ENCODE data around the gene DPYSL5.

The DPYSL5 gene

GRCh38 chr2:26846334-26847306 is 1.3 kb upstream of the DPYSL5 start:
- peak; percentile 50 to 60 for DNase-seq

DNA sequence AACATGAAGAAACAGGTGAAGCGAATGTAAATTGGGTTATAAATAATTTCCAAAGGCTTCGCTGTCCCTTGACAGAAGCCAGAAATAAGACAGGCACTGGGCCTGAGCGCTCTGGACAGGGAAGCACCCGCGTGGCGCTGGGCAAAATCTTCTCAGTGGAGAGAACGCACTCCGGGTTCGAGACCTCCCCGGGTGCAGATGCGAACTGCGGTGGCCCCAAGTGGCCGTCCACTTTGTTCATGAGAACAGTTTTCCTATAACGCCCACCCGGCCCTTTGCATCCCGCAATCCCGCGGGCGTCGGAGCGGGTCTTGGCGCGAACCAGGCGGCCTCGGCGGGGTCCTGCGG is 651 bp upstream of the DPYSL5 start:
- DNase-seq, result no peak

DNA sequence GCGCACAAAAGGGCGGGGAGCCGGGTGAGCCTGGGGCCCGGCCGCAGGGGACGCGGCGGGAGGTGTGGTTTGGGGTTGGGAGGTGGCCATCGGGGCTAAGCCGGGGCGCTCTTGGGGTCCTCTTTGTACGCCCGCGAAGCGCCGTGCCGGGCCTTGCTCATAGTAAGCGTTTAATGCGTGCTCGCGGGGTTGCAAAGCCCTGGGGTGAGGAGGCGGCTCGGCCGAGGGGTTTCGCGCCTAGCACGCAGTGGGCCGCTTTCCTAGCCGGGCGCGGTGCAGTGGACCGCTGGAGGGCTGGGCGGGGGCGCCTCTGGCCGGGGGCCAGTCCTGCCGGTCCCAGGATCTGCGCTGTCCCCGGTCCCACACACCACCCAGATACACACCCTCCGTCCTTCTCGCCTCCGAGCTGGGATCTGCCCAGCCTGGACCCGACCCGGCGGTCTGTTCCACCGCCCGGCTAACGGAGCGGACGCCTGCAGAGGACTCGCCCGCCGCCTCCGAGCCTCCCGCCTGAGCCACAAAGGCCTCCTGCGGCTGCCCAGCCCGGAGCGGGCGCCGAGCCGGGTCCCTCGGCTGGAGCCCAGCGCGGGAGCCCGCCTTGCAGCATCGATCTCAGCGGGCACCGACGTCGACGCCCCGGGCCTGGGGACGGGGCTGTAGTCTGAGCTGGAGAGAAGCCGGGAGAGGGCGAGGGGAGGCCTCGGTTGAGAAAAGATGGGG is 564 bp downstream of the DPYSL5 start:
- no peak for DNase-seq

- DNase-seq, result no peak
Measured at GRCh38 chr2:26849056-26849999, 1.4 kb downstream of the DPYSL5 start.

- DNase-seq, result no peak
Measured at GRCh38 chr2:26850000-26850431, 2.1 kb downstream of the DPYSL5 start.

- DNase-seq, result no peak
Measured at GRCh38 chr2:26850505-26850904, 2.6 kb downstream of the DPYSL5 start.

DNA sequence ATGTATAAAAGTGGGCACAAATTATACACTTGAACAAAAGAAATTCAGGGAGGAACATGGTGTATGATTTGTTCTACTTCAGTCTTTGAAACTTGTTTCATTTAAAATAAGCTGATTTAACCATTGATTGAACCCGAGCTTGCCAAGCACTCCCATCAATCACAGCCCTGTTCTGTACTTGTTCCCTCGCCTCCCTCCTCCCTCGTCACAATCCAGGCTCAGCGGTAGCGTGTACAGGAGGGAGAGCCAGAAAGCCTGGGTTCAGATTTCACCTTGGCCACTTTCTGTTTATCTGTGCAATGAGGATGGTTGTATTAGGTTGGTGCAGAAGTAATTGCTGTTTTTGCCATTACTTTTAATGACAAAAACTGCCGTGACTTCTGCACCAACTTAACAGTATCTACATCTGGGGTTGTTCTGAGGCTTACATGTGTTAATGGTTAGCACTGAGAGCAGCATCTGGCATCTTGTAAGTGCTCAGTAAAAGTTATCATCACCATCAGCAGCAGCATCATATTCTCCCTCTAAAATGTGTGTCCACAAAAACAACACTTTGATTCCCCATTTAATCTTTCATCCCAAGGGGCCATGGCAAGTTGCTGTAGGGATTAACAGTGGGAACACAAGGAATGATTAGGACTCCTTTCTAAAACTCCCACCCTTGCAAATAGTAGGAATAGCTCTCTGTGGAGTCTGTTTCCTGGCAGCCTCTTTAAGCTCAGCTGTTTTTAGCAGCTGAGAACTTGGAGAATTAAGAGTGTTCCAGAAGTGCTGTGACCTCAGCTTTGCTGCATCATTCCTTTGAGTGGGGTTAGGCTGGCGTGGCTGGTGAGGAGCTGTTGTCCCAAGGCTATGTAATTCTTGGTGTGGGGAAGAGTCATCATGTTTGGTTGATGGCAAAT is 4.7 kb downstream of the DPYSL5 start:
- no peak for DNase-seq

DNA sequence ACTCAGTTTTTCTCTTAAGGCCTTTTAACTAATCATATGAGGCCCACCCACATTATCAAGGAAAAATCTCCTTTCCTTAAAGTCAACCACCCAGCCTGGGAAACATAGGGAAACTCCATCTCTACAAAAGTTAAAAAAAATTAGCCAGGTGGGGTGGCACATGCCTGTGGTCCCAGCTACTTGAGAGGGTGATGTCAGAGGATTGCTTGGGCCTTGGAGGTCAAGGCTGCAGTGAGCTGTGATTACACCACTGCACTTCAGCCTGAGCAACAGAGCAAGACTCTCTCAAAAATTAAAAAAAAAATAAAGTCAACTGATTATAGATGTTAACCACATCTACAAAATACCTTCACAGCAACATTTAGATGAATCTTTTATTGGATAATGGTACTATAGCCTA is 5.8 kb downstream of the DPYSL5 start:
- no peak for DNase-seq

GRCh38 chr2:26854283-26854827 is 6.4 kb downstream of the DPYSL5 start:
- DNase-seq, result no peak

GRCh38 chr2:26855466-26855865 is 7.5 kb downstream of the DPYSL5 start:
- DNase-seq, result no peak

DNA sequence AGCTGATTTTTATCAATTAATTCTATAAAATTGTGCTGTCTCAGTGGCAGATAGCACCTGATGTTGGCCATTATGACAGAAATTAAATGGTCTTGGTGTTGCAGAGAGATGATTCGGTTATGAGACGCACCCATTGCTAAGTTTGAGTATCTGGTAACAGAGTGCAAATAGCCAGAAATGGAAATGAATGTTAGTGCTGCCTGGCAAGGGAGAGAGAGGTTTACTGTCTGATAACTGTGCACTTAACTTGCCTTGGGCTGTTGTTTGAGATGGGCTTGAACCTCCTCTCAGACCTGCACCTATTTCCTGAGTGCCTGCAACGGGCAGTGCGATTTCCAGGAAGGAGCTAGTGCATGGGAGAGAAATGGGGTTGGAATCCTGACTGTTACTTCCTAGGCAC is 11.7 kb downstream of the DPYSL5 start:
- no peak for DNase-seq

DNA sequence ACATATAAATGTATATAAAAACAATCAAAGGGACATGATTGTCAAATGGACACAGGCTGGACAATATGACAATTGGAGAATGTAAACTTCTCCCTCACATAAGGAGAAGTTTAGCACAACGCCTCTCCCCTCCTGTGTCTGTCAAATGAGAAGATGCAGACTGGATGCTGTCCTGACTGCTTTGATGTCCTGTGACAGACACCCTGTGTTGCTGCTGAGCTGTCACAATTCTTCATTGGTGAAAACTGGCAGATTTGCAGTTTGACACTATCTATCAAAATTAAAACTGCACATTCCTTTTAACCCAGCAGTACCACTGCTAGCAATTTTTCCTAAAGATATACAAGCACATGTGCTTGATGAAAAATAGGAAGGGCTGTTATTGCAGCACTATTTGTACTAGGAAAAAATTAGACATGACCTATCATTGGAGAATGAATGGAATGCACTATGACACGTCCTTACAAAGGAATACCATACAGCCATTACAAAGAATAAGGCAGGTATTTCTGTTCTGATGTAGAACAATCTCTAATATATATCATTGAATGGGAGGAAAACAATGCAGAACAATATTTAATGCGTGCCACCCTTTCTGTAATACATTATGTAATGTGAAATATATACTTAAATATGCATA is 12.4 kb downstream of the DPYSL5 start:
- DNase-seq, result no peak

GRCh38 chr2:26861610-26862224 is 13.8 kb downstream of the DPYSL5 start:
- no peak for DNase-seq

GRCh38 chr2:26864226-26864625 is 16.3 kb downstream of the DPYSL5 start:
- no peak for DNase-seq

DNA sequence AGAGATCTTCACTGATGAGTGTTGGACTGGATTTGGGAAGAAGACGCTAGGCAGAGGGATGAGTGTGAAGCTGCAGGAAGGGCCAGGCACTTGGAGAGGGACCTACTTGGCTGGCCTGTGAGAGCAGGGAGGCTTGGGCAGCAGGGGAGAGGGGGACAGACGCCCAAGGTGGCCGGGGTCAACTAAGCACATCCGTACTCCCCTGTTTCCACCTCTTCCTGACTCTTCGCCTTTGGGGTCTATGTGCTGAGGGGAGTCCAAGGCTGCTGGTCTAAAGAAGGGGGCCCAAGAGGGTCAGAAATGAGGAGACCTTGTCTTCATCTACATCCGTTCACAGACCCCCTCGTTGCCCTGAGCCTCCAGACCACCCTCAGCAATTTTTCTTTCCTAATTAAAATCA is 16.7 kb downstream of the DPYSL5 start:
- DNase-seq, result no peak

DNA sequence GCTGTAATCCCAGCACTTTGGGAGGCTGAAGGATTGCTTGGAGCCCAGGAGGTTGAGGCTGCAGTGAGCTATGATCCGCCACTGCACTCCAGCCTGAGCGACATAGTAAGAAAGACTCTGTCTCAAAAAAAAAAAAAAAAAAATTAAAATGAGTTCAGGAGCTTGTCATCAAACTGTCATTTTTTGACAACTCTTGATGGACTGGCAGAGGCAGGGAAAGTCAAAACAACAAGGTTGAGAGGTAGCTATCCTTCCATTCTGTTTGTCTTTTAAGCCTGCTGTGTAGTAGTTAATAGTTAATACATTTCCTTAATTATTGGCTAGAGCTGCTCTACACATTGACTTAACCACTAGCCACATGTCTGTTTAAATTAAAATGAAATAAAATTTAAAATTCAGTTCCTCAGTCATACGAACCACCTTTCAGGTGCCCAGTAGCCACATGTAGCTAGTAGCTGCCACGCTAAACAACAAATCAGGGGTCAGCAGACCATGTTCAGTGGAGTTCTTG is 22.7 kb downstream of the DPYSL5 start:
- no peak for DNase-seq

GRCh38 chr2:26873286-26873983 is 25.5 kb downstream of the DPYSL5 start:
- DNase-seq, result no peak

GRCh38 chr2:26874514-26874913 is 26.6 kb downstream of the DPYSL5 start:
- no peak for DNase-seq

DNA sequence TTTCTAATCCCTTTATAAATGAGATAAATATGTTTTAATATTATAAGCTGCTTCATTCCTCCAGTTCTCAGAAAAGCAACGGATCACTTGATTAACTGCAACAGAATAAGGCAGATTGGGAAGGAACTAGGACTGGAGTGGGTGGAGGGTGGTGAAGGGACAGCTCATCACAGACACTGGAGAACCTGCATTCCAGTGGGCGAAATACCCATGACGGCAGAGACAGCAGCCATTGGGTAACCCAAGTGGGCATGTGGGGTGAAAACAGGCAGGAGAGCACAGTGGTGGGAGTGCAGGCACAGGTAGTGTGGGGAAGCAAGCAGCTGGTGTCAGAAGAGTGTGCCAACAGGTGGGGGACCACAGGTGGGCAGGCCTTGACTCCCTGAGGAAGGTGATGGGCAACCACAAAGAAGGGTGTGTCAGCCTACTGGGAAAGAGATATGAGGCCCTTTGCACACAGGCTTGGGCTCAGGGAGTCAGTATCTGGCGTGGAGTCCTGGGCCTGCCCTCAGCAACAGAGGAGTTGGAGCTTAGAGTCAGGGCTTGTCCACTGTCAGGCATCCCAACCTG is 27.2 kb downstream of the DPYSL5 start:
- DNase-seq, result no peak

Measured in AML-193 (cell line).